ENCODE measurements around the gene MT1G. TPM values are rescaled to one million over a fixed set of nuclear protein-coding genes. Genes with fewer than 3 reads are reported as not detected.
A peak's percentile ranks its signal among the peaks of the same experiment; 100 is the strongest.

MT1G gene
- total and polyA plus RNA-seq, 7 donors, result 2.0 to 2,487 (median 12.9) TPM

GRCh38 chr16:56634715-56635440 lies 33.0 kb downstream of the MT1G start:
- no peak for TF ChIP-seq EP300 (IDR thresholded peaks at IDR 0.05)
- no peak for TF ChIP-seq POLR2A (IDR thresholded peaks at IDR 0.05)
- TF ChIP-seq POLR2AphosphoS5 (IDR thresholded peaks at IDR 0.05), result no peak
- no peak for TF ChIP-seq CTCF (IDR thresholded peaks at IDR 0.05)
- Histone ChIP-seq H3K27ac (no peak overlapping the region), H3K4me1 (peaks cover 0 to 45% (median 35%) of the 10 kb centered on the region in 4 donors), H3K27me3 (peaks cover 14 to 65% (median 48%) of the 10 kb centered on the region in 3 donors), H3K36me3 (no peaks in the 10 kb centered on the region), H3K9me3 (no peaks in the 10 kb centered on the region), H3K4me3 (peak overlapping the region in 3 of 4 donors; percentile 5 to 32 (median 15))
- whole genome bisulfite sequencing, 2 donors, result 27 to 57% methylated on average over 47 of the region's 47 CpGs
- intact Hi-C loops (cut with DNase I), result no loop called here
- no peak for DNase-seq

GRCh38 chr16:56633535-56633934 lies 34.3 kb downstream of the MT1G start:
- Histone ChIP-seq H3K4me1 (peaks cover 0 to 38% (median 31%) of the 10 kb centered on the region in 4 donors), H3K27ac (peak overlapping the region in 2 of 4 donors; percentile 71 to 73), H3K9me3 (no peaks in the 10 kb centered on the region), H3K36me3 (no peaks in the 10 kb centered on the region), H3K4me3 (peak overlapping the region; percentile 4 to 54 (median 52)), H3K27me3 (peaks cover 7 to 52% (median 36%) of the 10 kb centered on the region in 3 donors)
- intact Hi-C loops (cut with DNase I), result no loop called here
- TF ChIP-seq POLR2A (IDR thresholded peaks at IDR 0.05) (no peak), POLR2AphosphoS5 (IDR thresholded peaks at IDR 0.05) (no peak), CTCF (IDR thresholded peaks at IDR 0.05) (no peak), EP300 (IDR thresholded peaks at IDR 0.05) (no peak)
- DNase-seq, result no peak
- WGBS, 2 donors, result 50 to 63% methylated on average over 7 of the region's 7 CpGs

GRCh38 chr16:56632848-56633365 lies 35.0 kb downstream of the MT1G start:
- Histone ChIP-seq H3K4me1 (peaks cover 0 to 31% (median 25%) of the 10 kb centered on the region in 4 donors), H3K4me3 (peak overlapping the region; percentile 37 to 54 (median 52)), H3K36me3 (no peaks in the 10 kb centered on the region), H3K27me3 (peaks cover 6 to 45% (median 30%) of the 10 kb centered on the region in 3 donors), H3K27ac (peak overlapping the region; percentile 70 to 73 (median 72)), H3K9me3 (no peaks in the 10 kb centered on the region)
- 34 to 41% methylated on average over 6 of the region's 6 CpGs for WGBS, 2 donors
- no peak for TF ChIP-seq POLR2AphosphoS5 (IDR thresholded peaks at IDR 0.05)
- no peak for TF ChIP-seq EP300 (IDR thresholded peaks at IDR 0.05)
- no peak for TF ChIP-seq POLR2A (IDR thresholded peaks at IDR 0.05)
- TF ChIP-seq CTCF (IDR thresholded peaks at IDR 0.05), result no peak
- intact Hi-C loops (cut with DNase I), result no loop called here
- DNase-seq, result no peak

- Histone ChIP-seq H3K27ac (peak within 1 kb of the TSS; percentile 70 to 73 (median 72)), H3K27me3 (peaks cover 6 to 39% (median 24%) of the 10 kb centered on the region in 3 donors)
- peak; percentile 83 for DNase-seq
Observed at GRCh38 chr16:56632156-56632847, 35.6 kb downstream of the MT1G start, which contains the start of gene MT1M. Gene MT1M, plus strand, starts transcription at chr16:56632659. Its CDS starts 73 bp downstream, at chr16:56632732.

More at GRCh38 chr16:56632156-56632847, 35.6 kb downstream of the MT1G start, which contains the start of gene MT1M:
- no peaks in the 10 kb centered on the region for H3K36me3 ChIP-seq
- WGBS, 2 donors, result 1% methylated on average over 61 of the region's 61 CpGs
- intact Hi-C loops (cut with DNase I), result no loop called here
- H3K4me3 ChIP-seq, result peak within 1 kb of the TSS; percentile 37 to 54 (median 52)
- TF ChIP-seq POLR2AphosphoS5 (IDR thresholded peaks at IDR 0.05), result peak; percentile 52 to 81 (median 78)
- peak in 3 of 4 donors; percentile 53 to 92 (median 67) for TF ChIP-seq EP300 (IDR thresholded peaks at IDR 0.05)
- TF ChIP-seq POLR2A (IDR thresholded peaks at IDR 0.05), result peak; percentile 28 to 44
- no peak for TF ChIP-seq CTCF (IDR thresholded peaks at IDR 0.05)
- no peaks in the 10 kb centered on the region for H3K9me3 ChIP-seq
- peaks cover 0 to 31% (median 26%) of the 10 kb centered on the region in 4 donors for H3K4me1 ChIP-seq
